Activated CD8-positive, alpha-beta memory T cell treated with anti-CD3 and anti-CD28 coated beads for 36 hours (primary cell): ENCODE results near the gene FAAH. TPM values are rescaled to one million over a fixed set of nuclear protein-coding genes. Genes with fewer than 3 reads are reported as not detected.
"Not testable (repeated sequence)": the region's sequence is repeated elsewhere in the genome, so short reads cannot be mapped to it uniquely, and the experiment has no call there.

Experiments
- CTCF ChIA-PET: fragments of 350-600 bp; sonication (Branson Sonifier 250); formaldehyde crosslinking; loops from one replicate; lab custom pipeline; 2021; ENCODE audit warnings: antibody characterized with exemption; lab: Charles Lee
- POLR2A ChIA-PET: fragments of 350-600 bp; sonication (Branson Sonifier 250); formaldehyde crosslinking; loops from one replicate; lab custom pipeline; 2021; ENCODE audit warnings: antibody characterized with exemption; lab: Charles Lee
- total RNA-seq, 2 experiments: library from RNA; stranded (reverse); gene quantifications; one replicate each; pipeline ENCODE4 v1.2.3, GENCODE V29; 2021

FAAH gene
- total RNA-seq: 1 to 10 TPM; 4.8 to 5.3 TPM

- CTCF ChIA-PET: no interaction called here
- POLR2A ChIA-PET: no interaction called here
Measured at GRCh38 chr1:46394108-46394871, at the start of gene FAAH. Gene FAAH, plus strand, starts transcription at chr1:46394317. Its CDS starts 32 bp downstream, at chr1:46394349.

GRCh38 chr1:46344481-46344880 is 49.6 kb upstream of the FAAH start:
- ChIA-PET POLR2A (no interaction called here), CTCF (interaction anchor here (0.6 to 0.8 kb wide), 2 partner anchors 41 to 59 kb away, joined by 3 read pairs; partner anchors contain the start of genes LRRC41 and UQCRH)

GRCh38 chr1:46345281-46345680 is 48.8 kb upstream of the FAAH start:
- POLR2A ChIA-PET: no interaction called here
- CTCF ChIA-PET: interaction anchor here (0.8 kb wide), 1 partner anchor 41 kb away, joined by 3 read pairs; the partner anchor contains the start of genes LRRC41 and UQCRH

GRCh38 chr1:46352363-46352762 is 41.8 kb upstream of the FAAH start:
- ChIA-PET CTCF (no interaction called here), POLR2A (no interaction called here)

GRCh38 chr1:46355920-46356319 is 38.2 kb upstream of the FAAH start:
- CTCF ChIA-PET, POLR2A ChIA-PET: not testable (repeated sequence)

GRCh38 chr1:46362158-46362557 is 32.0 kb upstream of the FAAH start:
- POLR2A ChIA-PET: interaction anchor here (1.4 kb wide), 1 partner anchor 21 kb away, joined by 3 read pairs; no protein-coding TSS in a partner anchor
- CTCF ChIA-PET: no interaction called here

GRCh38 chr1:46363121-46363520 is 31.0 kb upstream of the FAAH start:
- CTCF ChIA-PET: no interaction called here
- POLR2A ChIA-PET: no interaction called here

GRCh38 chr1:46364612-46365011 is 29.5 kb upstream of the FAAH start:
- ChIA-PET CTCF (no interaction called here), POLR2A (interaction anchor here (0.7 kb wide), 1 partner anchor 8 kb away, joined by 11 read pairs; no protein-coding TSS in a partner anchor)

- CTCF ChIA-PET, POLR2A ChIA-PET: not testable (repeated sequence)
Measured at GRCh38 chr1:46365796-46366195, 28.3 kb upstream of the FAAH start.

- CTCF ChIA-PET: interaction anchor here (0.7 to 1.1 kb wide), 2 partner anchors 10 to 143 kb away, joined by 5 read pairs; no protein-coding TSS in a partner anchor
- POLR2A ChIA-PET: no interaction called here
Measured at GRCh38 chr1:46367072-46367471, 27.0 kb upstream of the FAAH start.

GRCh38 chr1:46367701-46368100 is 26.4 kb upstream of the FAAH start:
- POLR2A ChIA-PET: not testable (repeated sequence)
- CTCF ChIA-PET: interaction anchor here (1.1 kb wide), 1 partner anchor 144 kb away, joined by 5 read pairs; no protein-coding TSS in a partner anchor

GRCh38 chr1:46368791-46369190 is 25.3 kb upstream of the FAAH start:
- POLR2A ChIA-PET: no interaction called here
- CTCF ChIA-PET: no interaction called here

- ChIA-PET CTCF (no interaction called here), POLR2A (no interaction called here)
Measured at GRCh38 chr1:46369542-46370213, 24.4 kb upstream of the FAAH start.

- CTCF ChIA-PET: interaction anchor here (0.7 kb wide), 1 partner anchor 30 kb away, joined by 3 read pairs; no protein-coding TSS in a partner anchor
- POLR2A ChIA-PET: no interaction called here
Measured at GRCh38 chr1:46370214-46370633, 23.9 kb upstream of the FAAH start.

GRCh38 chr1:46372431-46372830 is 21.7 kb upstream of the FAAH start:
- CTCF ChIA-PET: no interaction called here
- POLR2A ChIA-PET: no interaction called here

- ChIA-PET CTCF (no interaction called here), POLR2A (no interaction called here)
Measured at GRCh38 chr1:46379996-46380395, 14.1 kb upstream of the FAAH start.

GRCh38 chr1:46380508-46380907 is 13.6 kb upstream of the FAAH start:
- POLR2A ChIA-PET: no interaction called here
- CTCF ChIA-PET: no interaction called here

- ChIA-PET CTCF (no interaction called here), POLR2A (no interaction called here)
Measured at GRCh38 chr1:46393510-46393909, 607 bp upstream of the FAAH start.

GRCh38 chr1:46394872-46395465 is 852 bp downstream of the FAAH start:
- CTCF ChIA-PET: no interaction called here
- POLR2A ChIA-PET: no interaction called here
